ENCODE results near the gene HIVEP2. TPM values are rescaled to one million over a fixed set of nuclear protein-coding genes. Genes with fewer than 3 reads are reported as not detected.

The HIVEP2 gene
- total RNA-seq, 1 donor from 2014 or later = 15.2 TPM

GRCh38 chr6:142907544-142907943 lies 37.4 kb downstream of the HIVEP2 start:
- Mint-ChIP-seq H3K36me3 (peaks cover 3% of the 10 kb centered on the region), H3K27me3 (ENCODE audit: low read depth) (no peaks in the 10 kb centered on the region), H3K27ac (no peak overlapping the region), H3K4me3 (no peak overlapping the region), H3K4me1 (peaks cover 4% of the 10 kb centered on the region), H3K9me3 (peaks cover 7% of the 10 kb centered on the region)
- no peak for TF ChIP-seq CTCF (IDR thresholded peaks at IDR 0.05; ENCODE audit: unreplicated experiment)
- no peak for DNase-seq (ENCODE audit: low spot score in 2 of 2, unreplicated experiment in 2 of 2)

- H3K9me3 Mint-ChIP-seq = peaks cover 7% of the 10 kb centered on the region
- no peak overlapping the region for H3K4me3 Mint-ChIP-seq
- TF ChIP-seq CTCF (IDR thresholded peaks at IDR 0.05; ENCODE audit: unreplicated experiment) = no peak
- no peak overlapping the region for H3K27ac Mint-ChIP-seq
- H3K4me1 Mint-ChIP-seq = peaks cover 5% of the 10 kb centered on the region
- no peaks in the 10 kb centered on the region for H3K27me3 Mint-ChIP-seq (ENCODE audit: low read depth)
- no peak for DNase-seq (ENCODE audit: low spot score in 2 of 2, unreplicated experiment in 2 of 2)
- no peaks in the 10 kb centered on the region for H3K36me3 Mint-ChIP-seq
Measured at GRCh38 chr6:142906945-142907470, 38.0 kb downstream of the HIVEP2 start.

- no peak overlapping the region for H3K27ac Mint-ChIP-seq
- TF ChIP-seq CTCF (IDR thresholded peaks at IDR 0.05; ENCODE audit: unreplicated experiment) = no peak
- no peak overlapping the region for H3K4me3 Mint-ChIP-seq
- H3K27me3 Mint-ChIP-seq (ENCODE audit: low read depth) = no peaks in the 10 kb centered on the region
- no peaks in the 10 kb centered on the region for H3K36me3 Mint-ChIP-seq
- peaks cover 10% of the 10 kb centered on the region for H3K4me1 Mint-ChIP-seq
- H3K9me3 Mint-ChIP-seq = no peaks in the 10 kb centered on the region
- DNase-seq (ENCODE audit: low spot score in 2 of 2, unreplicated experiment in 2 of 2) = no peak
Measured at GRCh38 chr6:142903812-142904211, 41.2 kb downstream of the HIVEP2 start.

GRCh38 chr6:142902636-142903053 lies 42.3 kb downstream of the HIVEP2 start:
- Mint-ChIP-seq H3K4me3 (no peak overlapping the region), H3K36me3 (no peaks in the 10 kb centered on the region), H3K27ac (peak overlapping the region; percentile 23), H3K9me3 (no peaks in the 10 kb centered on the region), H3K27me3 (ENCODE audit: low read depth) (no peaks in the 10 kb centered on the region), H3K4me1 (peaks cover 10% of the 10 kb centered on the region)
- DNase-seq (ENCODE audit: low spot score in 2 of 2, unreplicated experiment in 2 of 2) = no peak
- TF ChIP-seq CTCF (IDR thresholded peaks at IDR 0.05; ENCODE audit: unreplicated experiment) = no peak

- Mint-ChIP-seq H3K9me3 (no peaks in the 10 kb centered on the region), H3K27ac (no peak overlapping the region), H3K4me1 (peaks cover 10% of the 10 kb centered on the region), H3K27me3 (ENCODE audit: low read depth) (no peaks in the 10 kb centered on the region), H3K36me3 (no peaks in the 10 kb centered on the region), H3K4me3 (no peak overlapping the region)
- TF ChIP-seq CTCF (IDR thresholded peaks at IDR 0.05; ENCODE audit: unreplicated experiment) = no peak
- no peak for DNase-seq (ENCODE audit: low spot score in 2 of 2, unreplicated experiment in 2 of 2)
Measured at GRCh38 chr6:142901611-142902010, 43.4 kb downstream of the HIVEP2 start.

Data from mesothelial cell of epicardium (in vitro differentiated cells).